GM12878 (cell line): ENCODE measurements around the gene ALMS1. TPM values are rescaled to one million over a fixed set of nuclear protein-coding genes. Genes with fewer than 3 reads are reported as not detected.

ENCODE experiments used
- ATAC-seq: fragments of 200-7000 bp; cut with Tn5 transposase; 3 replicates; pipeline ENCODE4 v1.9.1; 2020; ENCODE audit warnings: mild to moderate bottlenecking, moderate library complexity
- BruUV-seq: library from RNA; stranded (reverse); fragments of 400-500 nt; replicated peaks from 2 replicates; lab custom pipeline; 2021; lab: Mats Ljungman, UMichigan
- CTCF ChIA-PET: fragments of 300-600 bp; sonication (Branson Sonifier 250); formaldehyde crosslinking; extraction: SDS; loops from one replicate; lab custom pipeline; 2021; ENCODE audit warnings: inconsistent platforms; lab: Yijun Ruan, JAX
- POLR2A ChIA-PET: fragments of 350-600 bp; formaldehyde crosslinking; extraction: SDS; loops from one replicate; lab custom pipeline; 2021; ENCODE audit warnings: inconsistent platforms; lab: Charles Lee
- RAD21 ChIA-PET: fragments of 300-600 bp; sonication (Branson Sonifier 250); formaldehyde crosslinking; loops from one replicate; lab custom pipeline; 2023; ENCODE audit warnings: antibody characterized with exemption; ENCODE audit not compliant: unreplicated experiment; lab: Charles Lee
- SMC1A ChIA-PET: fragments of 300-600 bp; sonication (Branson Sonifier 250); formaldehyde crosslinking; loops from one replicate; lab custom pipeline; 2023; ENCODE audit not compliant: unreplicated experiment, uncharacterized antibody; lab: Charles Lee
- DNase-seq: peaks from one replicate; pipeline ENCODE4 v3.0.0-alpha.2; 2011; ENCODE audit warnings: low read depth, low spot score
- FAIRE-seq: peaks from 3 replicates; lab custom pipeline; 2011; peaks lifted over from hg19 to GRCh38; lab: Jason Lieb, UNC
- H2AFZ ChIP-seq: 2 replicates; pipeline ENCODE4 v1.6.0; 2011; ENCODE audit warnings: low read depth, low read length, control low read depth; ENCODE audit not compliant: control insufficient read depth
- H3K27ac ChIP-seq: 2 replicates; pipeline ENCODE4 v1.5.1; 2011; ENCODE audit warnings: control low read depth; ENCODE audit not compliant: control insufficient read depth, insufficient read depth
- H3K27me3 ChIP-seq, 2 experiments: replicated peaks in 1 of 2; 2 replicates each; pipeline versions ENCODE4 v1.6.0 to v1.6.1; 2011; ENCODE audit warnings: low read length in 1 of 2; ENCODE audit not compliant: control insufficient read depth in 2 of 2, insufficient read depth in 2 of 2
- H3K36me3 ChIP-seq, 2 experiments: 2 replicates each; pipeline ENCODE4 v1.5.1; 2011; ENCODE audit warnings: low read length in 1 of 2; ENCODE audit not compliant: control insufficient read depth in 2 of 2, insufficient read depth in 2 of 2
- H3K4me1 ChIP-seq: 2 replicates; pipeline ENCODE4 v1.6.1; 2011; ENCODE audit warnings: mild to moderate bottlenecking, low read length, moderate library complexity, mixed read lengths; ENCODE audit not compliant: control insufficient read depth, insufficient read depth
- H3K4me2 ChIP-seq: 2 replicates; pipeline ENCODE4 v1.6.0; 2011; ENCODE audit warnings: control low read depth; ENCODE audit not compliant: control insufficient read depth, insufficient read depth
- H3K4me3 ChIP-seq: fragments of 200-600 bp; sonication (generic); 2 replicates; pipeline ENCODE4 v1.5.1; 2016
- H3K79me2 ChIP-seq: 2 replicates; pipeline ENCODE4 v1.6.0; 2011; ENCODE audit warnings: low read length; ENCODE audit not compliant: control insufficient read depth, insufficient read depth
- H3K9ac ChIP-seq: 2 replicates; pipeline ENCODE4 v1.8.0; 2011; ENCODE audit warnings: low read length, control low read depth, mixed read lengths; ENCODE audit not compliant: control insufficient read depth, insufficient read depth
- H3K9me3 ChIP-seq: replicated peaks from 3 replicates; pipeline ENCODE4 v1.5.1; 2011; ENCODE audit warnings: mild to moderate bottlenecking, low read length; ENCODE audit not compliant: control insufficient read depth, insufficient read depth
- H4K20me1 ChIP-seq: 2 replicates; pipeline ENCODE4 v1.6.0; 2011; ENCODE audit not compliant: control insufficient read depth, insufficient read depth
- CBFB ChIP-seq: IDR thresholded peaks from 2 replicates; pipeline ENCODE4 v1.6.1; 2016; ENCODE audit warnings: antibody characterized with exemption, low read depth
- EED ChIP-seq: sonication (generic); IDR thresholded peaks from 2 replicates; pipeline ENCODE4 v1.6.1; 2016; ENCODE audit warnings: antibody characterized with exemption, low read depth
- GABPA ChIP-seq: IDR thresholded peaks from 2 replicates; pipeline ENCODE4 v1.6.1; 2014; ENCODE audit warnings: antibody characterized with exemption, low read depth, mild to moderate bottlenecking, inconsistent platforms
- NRF1 ChIP-seq: conservative IDR thresholded peaks from 2 replicates; pipeline ENCODE4 v1.6.1; 2011; ENCODE audit warnings: mild to moderate bottlenecking, low read depth, low read length, improper control_type of control experiment
- PAX5 ChIP-seq: IDR thresholded peaks from 2 replicates; pipeline ENCODE4 v1.6.1; 2011; ENCODE audit warnings: low read depth, low read length, borderline replicate concordance
- SMC3 ChIP-seq: IDR thresholded peaks from 2 replicates; pipeline ENCODE4 v1.6.1; 2011; ENCODE audit warnings: low read length, improper control_type of control experiment, borderline replicate concordance
- SPI1 ChIP-seq: IDR thresholded peaks from 2 replicates; pipeline ENCODE4 v1.6.1; 2011; ENCODE audit warnings: low read depth, mild to moderate bottlenecking, low read length, moderate library complexity, borderline replicate concordance; ENCODE audit not compliant: insufficient read depth
- ZNF24 ChIP-seq: fragments of 450-650 bp; IDR thresholded peaks from 2 replicates; pipeline ENCODE4 v1.6.1; 2017; ENCODE audit warnings: antibody characterized with exemption, mild to moderate bottlenecking
- ZNF384 ChIP-seq: IDR thresholded peaks from 2 replicates; pipeline ENCODE4 v1.6.1; 2012; ENCODE audit warnings: low read depth, mild to moderate bottlenecking, low read length, improper control_type of control experiment, borderline replicate concordance
- WGBS: methylation state at CpG from one replicate; pipeline ENCODE4 v1.1.6; 2016; ENCODE audit warnings: low lambda C conversion rate; ENCODE audit not compliant: insufficient replicate concordance, insufficient coverage; ENCODE audit errors: missing lambda C conversion rate; 5-methylcytosine and 5-hydroxymethylcytosine counted together
- in situ Hi-C: fragments of 300-500 bp; cut with MboI; formaldehyde crosslinking; loops from 9 replicates; pipeline ENCODE4 v1.14.3; 2018; ENCODE audit warnings: mixed read lengths
- intact Hi-C: fragments of 100-400 bp; cut with micrococcal nuclease; formaldehyde crosslinking; loops from one replicate; pipeline ENCODE4 v1.14.2; 2022; ENCODE audit not compliant: unreplicated experiment
- polyA plus RNA-seq, 11 experiments: library from polyadenylated mRNA; depleted of rRNA in 4 of 11; unstranded in 6 of 11; stranded (reverse) in 5 of 11; fragments of >200 nt; fragmentation: Nextera tagmentation in 4 of 11; fragmentation: Illumina TruSeq in 1 of 11; extraction: Ambion mirVana in 4 of 11; extraction: Trizol in 1 of 11; gene quantifications; 1 replicate in 1 of 11; 2 replicates in 10 of 11; pipeline versions ENCODE4 v1.2.1 to v1.2.3, GENCODE V29; 2011 to 2016; ENCODE audit warnings: inconsistent platforms in 2 of 11, missing spikeins in 2 of 11, low read depth in 1 of 11
- total RNA-seq, 4 experiments: library from RNA; depleted of rRNA in 3 of 4; stranded (reverse); fragments of >200 nt in 3 of 4; fragmentation: Illumina TruSeq in 1 of 4; extraction: Trizol in 1 of 4; gene quantifications; 2 replicates each; pipeline versions ENCODE4 v1.2.1 to v1.2.3, GENCODE V29; 2013 to 2021
- TF ChIP-seq, protein P1 (sequence below): IDR thresholded peaks from 2 replicates; pipeline ENCODE4 v1.6.1; 2011; ENCODE audit warnings: low read depth, mild to moderate bottlenecking, low read length, moderate library complexity, borderline replicate concordance; ENCODE audit errors: extremely low read depth
- TF ChIP-seq, protein P2 (sequence below): fragments of 150-350 bp; IDR thresholded peaks from 2 replicates; pipeline ENCODE4 v1.6.1; 2016; ENCODE audit warnings: low read depth, low read length

ALMS1 gene
- total and polyA plus RNA-seq, 10 of the 15 experiments (the other 5 are each of a cell fraction or from before 2014, with no cell fraction given), result 1.1 to 25.8 (median 10.6) TPM

DNA sequence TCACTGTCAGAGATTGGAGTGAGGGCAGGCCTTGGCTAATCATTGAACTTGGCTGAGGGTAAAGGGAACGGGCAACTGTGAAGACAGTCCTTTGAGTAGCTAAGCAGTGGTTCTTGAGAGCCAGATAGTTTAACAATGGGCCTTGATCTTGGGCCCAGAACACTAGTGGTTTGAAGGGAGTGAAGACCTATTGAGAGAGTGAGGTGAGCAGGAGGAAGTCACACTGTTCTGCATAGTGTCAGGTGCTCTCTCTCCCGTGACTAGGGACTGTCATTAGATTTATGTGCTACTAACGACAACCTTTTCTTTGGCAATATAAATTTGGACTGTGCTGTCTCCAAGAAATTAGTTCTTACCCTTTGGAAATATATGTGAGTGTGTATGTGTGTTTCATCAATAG lies 44.6 kb upstream of the ALMS1 start:
- no TSS peak for BruUV-seq
- ChIA-PET CTCF (no interaction called here), POLR2A (no interaction called here), RAD21 (no interaction called here), SMC1A (interaction anchor here (0.7 kb wide), 1 partner anchor 28 kb away, joined by 3 read pairs; no protein-coding TSS in a partner anchor)
- DNase-seq (no peak), FAIRE-seq (no peak), ATAC-seq (peak; percentile 47; the same call in 2 of the 3 replicates)
- Histone ChIP-seq H3K36me3 (no peaks in the 10 kb centered on the region), H2AFZ (no peak overlapping the region), H3K9me3 (no peaks in the 10 kb centered on the region), H3K4me3 (no peak overlapping the region), H4K20me1 (no peaks in the 10 kb centered on the region), H3K9ac (no peak overlapping the region), H3K27me3 (no peaks in the 10 kb centered on the region), H3K4me1 (peaks cover 3% of the 10 kb centered on the region; the same call in 1 of the 2 replicates), H3K27ac (no peak overlapping the region), H3K4me2 (no peak overlapping the region), H3K79me2 (no peaks in the 10 kb centered on the region)
- whole genome bisulfite sequencing, result 44% methylated on average over 3 of the region's 3 CpGs
- in situ Hi-C loops (no loop called here), intact Hi-C loops (no loop called here)
- no peak for TF ChIP-seq GABPA
- no peak for TF ChIP-seq EED
- no peak for TF ChIP-seq PAX5
- TF ChIP-seq, protein P1, sequence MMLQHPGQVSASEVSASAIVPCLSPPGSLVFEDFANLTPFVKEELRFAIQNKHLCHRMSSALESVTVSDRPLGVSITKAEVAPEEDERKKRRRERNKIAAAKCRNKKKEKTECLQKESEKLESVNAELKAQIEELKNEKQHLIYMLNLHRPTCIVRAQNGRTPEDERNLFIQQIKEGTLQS, result no peak
- TF ChIP-seq ZNF24, result no peak
- no peak for TF ChIP-seq NRF1
- TF ChIP-seq ZNF384, result no peak
- TF ChIP-seq, all 136 proteins: peak for 0

DNA sequence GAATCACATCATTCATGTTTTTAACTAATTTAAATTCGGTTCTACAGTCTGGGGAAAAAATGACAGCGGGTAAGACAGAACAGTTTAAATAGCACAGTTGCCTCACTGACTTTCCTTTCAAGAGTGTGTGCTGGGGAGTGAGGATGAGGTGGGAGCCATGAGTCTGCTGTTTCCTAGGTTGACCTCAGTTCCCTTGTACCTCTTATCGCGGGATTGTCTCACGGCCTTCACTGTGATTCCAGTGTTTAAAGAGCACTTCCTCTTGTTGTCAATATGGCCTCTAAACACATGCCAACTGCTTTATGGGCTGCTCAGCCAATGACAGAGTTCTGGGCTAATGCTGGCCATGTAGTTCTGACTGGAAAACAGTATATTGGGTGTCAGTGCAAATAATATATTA lies 41.6 kb upstream of the ALMS1 start:
- no TSS peak for BruUV-seq
- POLR2A ChIA-PET, result no interaction called here
- TF ChIP-seq, protein P2, sequence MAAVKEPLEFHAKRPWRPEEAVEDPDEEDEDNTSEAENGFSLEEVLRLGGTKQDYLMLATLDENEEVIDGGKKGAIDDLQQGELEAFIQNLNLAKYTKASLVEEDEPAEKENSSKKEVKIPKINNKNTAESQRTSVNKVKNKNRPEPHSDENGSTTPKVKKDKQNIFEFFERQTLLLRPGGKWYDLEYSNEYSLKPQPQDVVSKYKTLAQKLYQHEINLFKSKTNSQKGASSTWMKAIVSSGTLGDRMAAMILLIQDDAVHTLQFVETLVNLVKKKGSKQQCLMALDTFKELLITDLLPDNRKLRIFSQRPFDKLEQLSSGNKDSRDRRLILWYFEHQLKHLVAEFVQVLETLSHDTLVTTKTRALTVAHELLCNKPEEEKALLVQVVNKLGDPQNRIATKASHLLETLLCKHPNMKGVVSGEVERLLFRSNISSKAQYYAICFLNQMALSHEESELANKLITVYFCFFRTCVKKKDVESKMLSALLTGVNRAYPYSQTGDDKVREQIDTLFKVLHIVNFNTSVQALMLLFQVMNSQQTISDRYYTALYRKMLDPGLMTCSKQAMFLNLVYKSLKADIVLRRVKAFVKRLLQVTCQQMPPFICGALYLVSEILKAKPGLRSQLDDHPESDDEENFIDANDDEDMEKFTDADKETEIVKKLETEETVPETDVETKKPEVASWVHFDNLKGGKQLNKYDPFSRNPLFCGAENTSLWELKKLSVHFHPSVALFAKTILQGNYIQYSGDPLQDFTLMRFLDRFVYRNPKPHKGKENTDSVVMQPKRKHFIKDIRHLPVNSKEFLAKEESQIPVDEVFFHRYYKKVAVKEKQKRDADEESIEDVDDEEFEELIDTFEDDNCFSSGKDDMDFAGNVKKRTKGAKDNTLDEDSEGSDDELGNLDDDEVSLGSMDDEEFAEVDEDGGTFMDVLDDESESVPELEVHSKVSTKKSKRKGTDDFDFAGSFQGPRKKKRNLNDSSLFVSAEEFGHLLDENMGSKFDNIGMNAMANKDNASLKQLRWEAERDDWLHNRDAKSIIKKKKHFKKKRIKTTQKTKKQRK, result no peak
- no peak for TF ChIP-seq SMC3
- no peak for TF ChIP-seq SPI1
- TF ChIP-seq CBFB, result no peak

More for the DNA sequence above, 41.6 kb upstream of the ALMS1 start:
- intact Hi-C loops (no loop called here), in situ Hi-C loops (no loop called here)
- Histone ChIP-seq H3K27ac (no peak overlapping the region), H3K79me2 (no peaks in the 10 kb centered on the region), H3K4me3 (no peak overlapping the region), H3K27me3 (no peaks in the 10 kb centered on the region), H2AFZ (no peak overlapping the region), H3K4me1 (no peaks in the 10 kb centered on the region), H3K4me2 (no peak overlapping the region), H4K20me1 (no peaks in the 10 kb centered on the region), H3K9me3 (no peaks in the 10 kb centered on the region), H3K36me3 (no peaks in the 10 kb centered on the region), H3K9ac (no peak overlapping the region)
- ChIA-PET CTCF (interaction anchor here (1.3 kb wide), 1 partner anchor 16 kb away, joined by 4 read pairs; no protein-coding TSS in a partner anchor), SMC1A (interaction anchor here (0.8 kb wide), 1 partner anchor 105 kb away, joined by 3 read pairs; no protein-coding TSS in a partner anchor), RAD21 (no interaction called here)
- FAIRE-seq (no peak), ATAC-seq (no peak), DNase-seq (no peak)
- WGBS, result 73% methylated on average over 5 of the region's 5 CpGs
